ENCODE measurements around the gene UBE2G2.

The UBE2G2 gene

DNA sequence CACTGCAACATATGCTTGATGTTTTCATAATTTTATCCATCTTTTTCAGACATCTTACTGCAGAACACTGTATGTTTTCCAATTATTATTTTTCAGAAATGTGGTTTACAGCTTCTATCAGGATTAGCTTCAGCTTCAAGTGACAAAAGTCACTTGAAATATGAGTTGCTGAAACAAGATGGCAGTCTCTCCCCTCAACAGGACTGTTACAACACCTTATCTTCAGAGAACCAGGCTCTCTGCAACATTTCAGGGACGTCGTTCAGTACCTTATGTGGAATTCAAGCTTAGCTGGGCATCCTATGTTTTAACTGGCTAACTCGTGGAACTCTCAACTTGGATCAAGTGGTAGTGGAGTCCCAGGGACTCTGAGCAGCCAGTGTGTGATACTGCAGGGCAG, 2.0 kb upstream of the UBE2G2 start:
- ATAC-seq = no peak
- TF ChIP-seq TCF4 (CRISPR knock-in tag; IDR thresholded peaks at IDR 0.05; ENCODE audit: borderline replicate concordance) = no peak
- no peak for TF ChIP-seq ZNF70 (CRISPR knock-in tag; IDR thresholded peaks at IDR 0.05)
- TF ChIP-seq ZFP3 (CRISPR knock-in tag; IDR thresholded peaks at IDR 0.05) = no peak
- TF ChIP-seq RARB (CRISPR knock-in tag; IDR thresholded peaks at IDR 0.05) = no peak
- no peak for TF ChIP-seq BACH2 (CRISPR knock-in tag; IDR thresholded peaks at IDR 0.05; ENCODE audit: borderline replicate concordance)
- no peak for TF ChIP-seq ISL1 (CRISPR knock-in tag; IDR thresholded peaks at IDR 0.05)
- TF ChIP-seq SNAI2 (CRISPR knock-in tag; IDR thresholded peaks at IDR 0.05) = no peak
- no peak for TF ChIP-seq OSR1 (CRISPR knock-in tag; IDR thresholded peaks at IDR 0.05)
- TF ChIP-seq TOX (CRISPR knock-in tag; IDR thresholded peaks at IDR 0.05; ENCODE audit: borderline replicate concordance) = no peak
- no peak for TF ChIP-seq GLIS3 (CRISPR knock-in tag; IDR thresholded peaks at IDR 0.05)
- TF ChIP-seq, protein P1, sequence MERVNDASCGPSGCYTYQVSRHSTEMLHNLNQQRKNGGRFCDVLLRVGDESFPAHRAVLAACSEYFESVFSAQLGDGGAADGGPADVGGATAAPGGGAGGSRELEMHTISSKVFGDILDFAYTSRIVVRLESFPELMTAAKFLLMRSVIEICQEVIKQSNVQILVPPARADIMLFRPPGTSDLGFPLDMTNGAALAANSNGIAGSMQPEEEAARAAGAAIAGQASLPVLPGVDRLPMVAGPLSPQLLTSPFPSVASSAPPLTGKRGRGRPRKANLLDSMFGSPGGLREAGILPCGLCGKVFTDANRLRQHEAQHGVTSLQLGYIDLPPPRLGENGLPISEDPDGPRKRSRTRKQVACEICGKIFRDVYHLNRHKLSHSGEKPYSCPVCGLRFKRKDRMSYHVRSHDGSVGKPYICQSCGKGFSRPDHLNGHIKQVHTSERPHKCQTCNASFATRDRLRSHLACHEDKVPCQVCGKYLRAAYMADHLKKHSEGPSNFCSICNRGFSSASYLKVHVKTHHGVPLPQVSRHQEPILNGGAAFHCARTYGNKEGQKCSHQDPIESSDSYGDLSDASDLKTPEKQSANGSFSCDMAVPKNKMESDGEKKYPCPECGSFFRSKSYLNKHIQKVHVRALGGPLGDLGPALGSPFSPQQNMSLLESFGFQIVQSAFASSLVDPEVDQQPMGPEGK (CRISPR knock-in tag; IDR thresholded peaks at IDR 0.05; ENCODE audit: borderline replicate concordance) = no peak
- no peak for TF ChIP-seq PPARA (CRISPR knock-in tag; IDR thresholded peaks at IDR 0.05; ENCODE audit: borderline replicate concordance)
- TF ChIP-seq ZC3H10 (CRISPR knock-in tag; IDR thresholded peaks at IDR 0.05) = no peak
- TF ChIP-seq, protein P2, sequence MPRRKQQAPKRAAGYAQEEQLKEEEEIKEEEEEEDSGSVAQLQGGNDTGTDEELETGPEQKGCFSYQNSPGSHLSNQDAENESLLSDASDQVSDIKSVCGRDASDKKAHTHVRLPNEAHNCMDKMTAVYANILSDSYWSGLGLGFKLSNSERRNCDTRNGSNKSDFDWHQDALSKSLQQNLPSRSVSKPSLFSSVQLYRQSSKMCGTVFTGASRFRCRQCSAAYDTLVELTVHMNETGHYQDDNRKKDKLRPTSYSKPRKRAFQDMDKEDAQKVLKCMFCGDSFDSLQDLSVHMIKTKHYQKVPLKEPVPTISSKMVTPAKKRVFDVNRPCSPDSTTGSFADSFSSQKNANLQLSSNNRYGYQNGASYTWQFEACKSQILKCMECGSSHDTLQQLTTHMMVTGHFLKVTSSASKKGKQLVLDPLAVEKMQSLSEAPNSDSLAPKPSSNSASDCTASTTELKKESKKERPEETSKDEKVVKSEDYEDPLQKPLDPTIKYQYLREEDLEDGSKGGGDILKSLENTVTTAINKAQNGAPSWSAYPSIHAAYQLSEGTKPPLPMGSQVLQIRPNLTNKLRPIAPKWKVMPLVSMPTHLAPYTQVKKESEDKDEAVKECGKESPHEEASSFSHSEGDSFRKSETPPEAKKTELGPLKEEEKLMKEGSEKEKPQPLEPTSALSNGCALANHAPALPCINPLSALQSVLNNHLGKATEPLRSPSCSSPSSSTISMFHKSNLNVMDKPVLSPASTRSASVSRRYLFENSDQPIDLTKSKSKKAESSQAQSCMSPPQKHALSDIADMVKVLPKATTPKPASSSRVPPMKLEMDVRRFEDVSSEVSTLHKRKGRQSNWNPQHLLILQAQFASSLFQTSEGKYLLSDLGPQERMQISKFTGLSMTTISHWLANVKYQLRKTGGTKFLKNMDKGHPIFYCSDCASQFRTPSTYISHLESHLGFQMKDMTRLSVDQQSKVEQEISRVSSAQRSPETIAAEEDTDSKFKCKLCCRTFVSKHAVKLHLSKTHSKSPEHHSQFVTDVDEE (CRISPR knock-in tag; IDR thresholded peaks at IDR 0.05) = no peak
- TF ChIP-seq CSDC2 (CRISPR knock-in tag; IDR thresholded peaks at IDR 0.05) = no peak
- TF ChIP-seq, protein P3, sequence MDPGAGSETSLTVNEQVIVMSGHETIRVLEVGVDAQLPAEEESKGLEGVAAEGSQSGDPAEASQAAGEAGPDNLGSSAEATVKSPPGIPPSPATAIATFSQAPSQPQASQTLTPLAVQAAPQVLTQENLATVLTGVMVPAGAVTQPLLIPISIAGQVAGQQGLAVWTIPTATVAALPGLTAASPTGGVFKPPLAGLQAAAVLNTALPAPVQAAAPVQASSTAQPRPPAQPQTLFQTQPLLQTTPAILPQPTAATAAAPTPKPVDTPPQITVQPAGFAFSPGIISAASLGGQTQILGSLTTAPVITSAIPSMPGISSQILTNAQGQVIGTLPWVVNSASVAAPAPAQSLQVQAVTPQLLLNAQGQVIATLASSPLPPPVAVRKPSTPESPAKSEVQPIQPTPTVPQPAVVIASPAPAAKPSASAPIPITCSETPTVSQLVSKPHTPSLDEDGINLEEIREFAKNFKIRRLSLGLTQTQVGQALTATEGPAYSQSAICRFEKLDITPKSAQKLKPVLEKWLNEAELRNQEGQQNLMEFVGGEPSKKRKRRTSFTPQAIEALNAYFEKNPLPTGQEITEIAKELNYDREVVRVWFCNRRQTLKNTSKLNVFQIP (CRISPR knock-in tag; IDR thresholded peaks at IDR 0.05; ENCODE audit: borderline replicate concordance, low read depth) = no peak
- TF ChIP-seq ARNTL (CRISPR knock-in tag; IDR thresholded peaks at IDR 0.05; ENCODE audit: borderline replicate concordance, low read depth) = no peak
- no peak for TF ChIP-seq ESRRG (CRISPR knock-in tag; IDR thresholded peaks at IDR 0.05)
- TF ChIP-seq ZNF8 (CRISPR knock-in tag; IDR thresholded peaks at IDR 0.05) = no peak
- TF ChIP-seq, protein P4, sequence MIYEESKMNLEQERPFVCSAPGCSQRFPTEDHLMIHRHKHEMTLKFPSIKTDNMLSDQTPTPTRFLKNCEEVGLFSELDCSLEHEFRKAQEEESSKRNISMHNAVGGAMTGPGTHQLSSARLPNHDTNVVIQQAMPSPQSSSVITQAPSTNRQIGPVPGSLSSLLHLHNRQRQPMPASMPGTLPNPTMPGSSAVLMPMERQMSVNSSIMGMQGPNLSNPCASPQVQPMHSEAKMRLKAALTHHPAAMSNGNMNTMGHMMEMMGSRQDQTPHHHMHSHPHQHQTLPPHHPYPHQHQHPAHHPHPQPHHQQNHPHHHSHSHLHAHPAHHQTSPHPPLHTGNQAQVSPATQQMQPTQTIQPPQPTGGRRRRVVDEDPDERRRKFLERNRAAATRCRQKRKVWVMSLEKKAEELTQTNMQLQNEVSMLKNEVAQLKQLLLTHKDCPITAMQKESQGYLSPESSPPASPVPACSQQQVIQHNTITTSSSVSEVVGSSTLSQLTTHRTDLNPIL (CRISPR knock-in tag; IDR thresholded peaks at IDR 0.05; ENCODE audit: low read depth) = no peak

DNA sequence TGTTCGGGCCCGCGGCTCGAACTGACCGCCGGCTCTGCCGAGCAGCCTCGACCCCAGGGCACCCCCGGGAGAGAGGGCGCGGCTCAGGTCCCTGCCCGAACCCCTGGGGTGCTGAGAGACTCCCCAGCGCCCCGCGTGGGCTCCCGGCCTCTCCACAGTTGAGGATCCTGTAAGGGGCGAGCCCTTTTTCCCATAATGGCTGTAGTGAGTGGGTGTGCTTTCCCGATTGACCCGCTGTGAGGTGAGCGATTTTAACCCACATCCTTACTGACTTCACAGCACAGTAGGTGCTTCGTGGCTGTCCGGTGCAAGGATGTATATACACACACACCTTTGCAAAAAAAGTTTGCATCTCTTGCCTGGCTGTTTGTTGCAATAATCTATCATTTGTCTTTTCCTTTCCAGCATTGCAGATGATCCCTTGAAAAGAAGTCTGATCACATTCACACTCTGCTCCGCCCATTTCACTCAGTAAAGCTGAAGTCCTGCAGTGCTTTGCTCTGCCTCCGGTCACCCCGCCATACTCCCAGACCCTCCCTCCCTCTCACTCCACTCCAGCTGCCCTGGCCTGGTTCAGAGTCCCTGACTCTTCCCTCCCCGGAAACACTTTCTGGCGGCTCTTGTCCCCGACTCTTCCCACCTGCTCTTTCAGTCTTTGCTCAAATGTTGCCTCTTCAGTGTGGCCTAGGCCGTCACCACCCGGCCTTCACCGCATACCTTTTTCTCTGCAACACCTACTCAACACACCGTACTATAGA, 955 bp upstream of the UBE2G2 start:
- peak; percentile 49 for ATAC-seq
- TF ChIP-seq, protein P5, sequence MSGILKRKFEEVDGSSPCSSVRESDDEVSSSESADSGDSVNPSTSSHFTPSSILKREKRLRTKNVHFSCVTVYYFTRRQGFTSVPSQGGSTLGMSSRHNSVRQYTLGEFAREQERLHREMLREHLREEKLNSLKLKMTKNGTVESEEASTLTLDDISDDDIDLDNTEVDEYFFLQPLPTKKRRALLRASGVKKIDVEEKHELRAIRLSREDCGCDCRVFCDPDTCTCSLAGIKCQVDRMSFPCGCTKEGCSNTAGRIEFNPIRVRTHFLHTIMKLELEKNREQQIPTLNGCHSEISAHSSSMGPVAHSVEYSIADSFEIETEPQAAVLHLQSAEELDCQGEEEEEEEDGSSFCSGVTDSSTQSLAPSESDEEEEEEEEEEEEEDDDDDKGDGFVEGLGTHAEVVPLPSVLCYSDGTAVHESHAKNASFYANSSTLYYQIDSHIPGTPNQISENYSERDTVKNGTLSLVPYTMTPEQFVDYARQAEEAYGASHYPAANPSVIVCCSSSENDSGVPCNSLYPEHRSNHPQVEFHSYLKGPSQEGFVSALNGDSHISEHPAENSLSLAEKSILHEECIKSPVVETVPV (CRISPR knock-in tag; IDR thresholded peaks at IDR 0.05) = no peak
- TF ChIP-seq, protein P2 (CRISPR knock-in tag; IDR thresholded peaks at IDR 0.05) = no peak
- TF ChIP-seq ARNTL (CRISPR knock-in tag; IDR thresholded peaks at IDR 0.05; ENCODE audit: borderline replicate concordance, low read depth) (no peak), GLIS3 (CRISPR knock-in tag; IDR thresholded peaks at IDR 0.05) (no peak), OSR1 (CRISPR knock-in tag; IDR thresholded peaks at IDR 0.05) (no peak), ISL1 (CRISPR knock-in tag; IDR thresholded peaks at IDR 0.05) (no peak), ZFP30 (CRISPR knock-in tag; IDR thresholded peaks at IDR 0.05) (no peak), BACH2 (CRISPR knock-in tag; IDR thresholded peaks at IDR 0.05; ENCODE audit: borderline replicate concordance) (no peak), PPARA (CRISPR knock-in tag; IDR thresholded peaks at IDR 0.05; ENCODE audit: borderline replicate concordance) (no peak), ZNF8 (CRISPR knock-in tag; IDR thresholded peaks at IDR 0.05) (no peak), RARB (CRISPR knock-in tag; IDR thresholded peaks at IDR 0.05) (no peak), TCF4 (CRISPR knock-in tag; IDR thresholded peaks at IDR 0.05; ENCODE audit: borderline replicate concordance) (no peak), ESRRG (CRISPR knock-in tag; IDR thresholded peaks at IDR 0.05) (no peak), ZFP3 (CRISPR knock-in tag; IDR thresholded peaks at IDR 0.05) (no peak)
- TF ChIP-seq, protein P4 (CRISPR knock-in tag; IDR thresholded peaks at IDR 0.05; ENCODE audit: low read depth) = no peak
- TF ChIP-seq, protein P3 (CRISPR knock-in tag; IDR thresholded peaks at IDR 0.05; ENCODE audit: borderline replicate concordance, low read depth) = no peak

All from SK-N-SH treated with all-trans-retinoic acid at 6 μM for 48 hours (cell line).